MG63 (cell line): ENCODE measurements around the gene SCAPER. TPM values are rescaled to one million over a fixed set of nuclear protein-coding genes. Genes with fewer than 3 reads are reported as not detected.
"Not testable (repeated sequence)": the region's sequence is repeated elsewhere in the genome, so short reads cannot be mapped to it uniquely, and the experiment has no call there.

ENCODE experiments used
- DNase-seq: peaks from one replicate; pipeline ENCODE4 v3.0.0-alpha.2; 2020
- H3K27me3 ChIP-seq: fragments of 250-450 bp; sonication (Bioruptor Pico); 2 replicates; pipeline ENCODE4 v1.5.1; 2020; ENCODE audit warnings: mild to moderate bottlenecking, moderate library complexity
- H3K36me3 ChIP-seq: fragments of 250-450 bp; sonication (Bioruptor Pico); 2 replicates; pipeline ENCODE4 v1.5.1; 2020; ENCODE audit warnings: mild to moderate bottlenecking, moderate library complexity
- H3K4me3 ChIP-seq: fragments of 250-450 bp; sonication (Bioruptor Pico); 2 replicates; pipeline ENCODE4 v1.5.1; 2020; ENCODE audit warnings: mild to moderate bottlenecking, moderate library complexity
- H3K9me3 ChIP-seq: fragments of 250-450 bp; sonication (Bioruptor Pico); 2 replicates; pipeline ENCODE4 v1.5.1; 2020; ENCODE audit warnings: mild to moderate bottlenecking, moderate library complexity
- total RNA-seq: library from RNA; depleted of rRNA; stranded (reverse); fragments of >200 nt; shearing (Covaris generic); gene quantifications from 2 replicates; pipeline ENCODE4 v1.2.3, GENCODE V29; 2014; ENCODE audit warnings: low replicate concordance

The SCAPER gene
- total RNA-seq, 1 experiment from 2014 or later = 16.0 TPM

- H3K4me3 ChIP-seq = no peak overlapping the region
- no peak for DNase-seq
- no peaks in the 10 kb centered on the region for H3K27me3 ChIP-seq
- H3K9me3 ChIP-seq = no peaks in the 10 kb centered on the region
- H3K36me3 ChIP-seq = no peaks in the 10 kb centered on the region
Measured at GRCh38 chr15:76885212-76885611, 19.9 kb downstream of the SCAPER start.

DNA sequence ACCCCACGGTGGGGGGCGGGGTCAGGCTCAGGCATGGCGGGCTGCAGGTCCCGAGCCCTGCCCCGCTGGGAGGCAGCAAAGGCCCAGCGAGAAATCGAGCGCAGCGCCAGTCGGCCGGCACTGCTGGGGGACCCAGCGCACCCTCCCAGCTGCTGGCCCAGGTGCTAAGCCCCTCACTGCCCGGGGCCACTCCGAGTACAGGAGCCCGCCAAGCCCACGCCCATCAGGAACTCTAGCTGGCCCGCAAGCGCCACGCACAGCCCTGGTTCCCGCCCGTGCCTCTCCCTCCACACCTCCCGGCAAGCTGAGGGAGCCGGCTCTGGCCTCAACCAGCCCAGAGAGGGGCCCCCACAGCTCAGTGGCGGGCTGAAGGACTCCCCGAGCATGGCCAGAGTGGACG, 29.2 kb downstream of the SCAPER start:
- DNase-seq = no peak
- Histone ChIP-seq H3K27me3 (no peaks in the 10 kb centered on the region), H3K4me3 (no peak overlapping the region), H3K9me3 (no peaks in the 10 kb centered on the region), H3K36me3 (no peaks in the 10 kb centered on the region; the same call in 1 of the 2 replicates)

DNA sequence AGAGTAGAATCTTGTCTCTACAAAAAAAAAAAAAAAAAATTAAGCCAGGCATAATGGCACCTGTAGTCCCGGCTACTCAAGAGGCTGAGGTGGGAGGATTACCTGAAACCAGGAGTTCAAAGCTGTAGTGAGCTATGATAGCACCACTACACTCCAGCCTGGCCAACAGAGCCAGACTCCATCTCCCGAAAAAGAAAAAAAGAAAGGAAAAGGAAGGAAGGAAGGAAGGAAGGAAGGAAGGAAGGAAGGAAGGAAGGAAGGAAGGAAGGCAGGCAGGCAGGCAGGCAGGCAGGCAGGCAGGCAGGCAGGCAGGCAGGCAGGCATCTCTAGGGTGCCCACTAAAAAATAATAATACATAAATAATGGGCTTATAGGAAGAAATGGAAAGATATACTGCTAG, 32.1 kb downstream of the SCAPER start:
- not testable (repeated sequence) for H3K4me3 ChIP-seq, H3K36me3 ChIP-seq, H3K27me3 ChIP-seq, H3K9me3 ChIP-seq, DNase-seq

DNA sequence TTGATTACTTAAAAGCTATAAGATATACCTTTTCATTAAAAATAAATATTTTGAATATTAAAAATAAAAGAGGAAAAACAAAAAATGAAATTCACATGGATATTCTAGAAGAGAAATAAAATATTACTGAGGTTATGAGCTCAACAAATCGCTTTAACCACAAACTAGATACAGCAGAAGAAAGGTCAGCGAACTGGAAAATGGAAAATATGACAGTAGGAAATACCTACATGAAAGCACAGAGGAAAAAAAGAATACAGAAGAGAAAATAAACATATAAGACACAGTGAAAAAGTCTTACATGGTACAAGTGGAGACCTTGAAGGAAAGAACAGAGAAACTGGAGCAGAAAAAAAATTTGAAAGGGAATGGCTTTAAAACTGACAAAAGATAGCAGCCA, 33.2 kb downstream of the SCAPER start:
- H3K4me3 ChIP-seq = no peak overlapping the region
- no peak for DNase-seq
- H3K9me3 ChIP-seq = no peaks in the 10 kb centered on the region
- H3K36me3 ChIP-seq = no peaks in the 10 kb centered on the region; the same call in 1 of the 2 replicates
- H3K27me3 ChIP-seq = no peaks in the 10 kb centered on the region

DNA sequence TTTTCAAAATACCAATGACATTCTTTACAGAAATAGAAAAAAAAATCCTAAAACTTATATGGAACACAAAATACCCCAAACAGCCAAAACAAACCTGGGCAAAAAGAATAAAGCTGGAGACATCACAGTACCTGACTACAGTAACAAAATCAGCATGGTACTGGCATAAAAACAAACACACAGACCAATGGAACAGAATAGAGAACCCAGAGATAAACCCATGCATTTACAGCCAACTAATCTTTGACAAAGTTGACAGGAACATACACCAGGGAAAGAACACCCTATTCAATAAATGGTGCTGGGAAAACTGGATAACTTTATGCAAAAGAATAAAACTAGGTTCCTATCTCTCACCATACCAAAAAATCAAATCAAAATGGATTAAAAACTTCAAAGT, 36.4 kb downstream of the SCAPER start:
- Histone ChIP-seq H3K27me3 (no peaks in the 10 kb centered on the region), H3K36me3 (no peaks in the 10 kb centered on the region; the same call in 1 of the 2 replicates), H3K4me3 (no peak overlapping the region), H3K9me3 (no peaks in the 10 kb centered on the region)
- no peak for DNase-seq

GRCh38 chr15:76866716-76867321, 38.3 kb downstream of the SCAPER start:
- H3K9me3 ChIP-seq = no peaks in the 10 kb centered on the region
- H3K27me3 ChIP-seq = no peaks in the 10 kb centered on the region
- DNase-seq = no peak
- no peak overlapping the region for H3K4me3 ChIP-seq
- no peaks in the 10 kb centered on the region for H3K36me3 ChIP-seq

GRCh38 chr15:76866008-76866407, 39.1 kb downstream of the SCAPER start:
- H3K27me3 ChIP-seq = no peaks in the 10 kb centered on the region
- H3K36me3 ChIP-seq = no peaks in the 10 kb centered on the region; the same call in 1 of the 2 replicates
- no peak overlapping the region for H3K4me3 ChIP-seq
- DNase-seq = no peak
- H3K9me3 ChIP-seq = no peaks in the 10 kb centered on the region

GRCh38 chr15:76865548-76865991, 39.6 kb downstream of the SCAPER start:
- H3K4me3 ChIP-seq = no peak overlapping the region
- H3K27me3 ChIP-seq = no peaks in the 10 kb centered on the region
- no peak for DNase-seq
- no peaks in the 10 kb centered on the region for H3K9me3 ChIP-seq
- no peaks in the 10 kb centered on the region; the same call in 1 of the 2 replicates for H3K36me3 ChIP-seq

GRCh38 chr15:76864586-76864985, 40.6 kb downstream of the SCAPER start:
- no peak for DNase-seq
- no peaks in the 10 kb centered on the region for H3K9me3 ChIP-seq
- no peaks in the 10 kb centered on the region for H3K27me3 ChIP-seq
- H3K4me3 ChIP-seq = no peak overlapping the region
- no peaks in the 10 kb centered on the region; the same call in 1 of the 2 replicates for H3K36me3 ChIP-seq

GRCh38 chr15:76863693-76864092, 41.4 kb downstream of the SCAPER start:
- no peaks in the 10 kb centered on the region for H3K27me3 ChIP-seq
- H3K4me3 ChIP-seq = no peak overlapping the region
- DNase-seq = no peak
- H3K36me3 ChIP-seq = no peaks in the 10 kb centered on the region; the same call in 1 of the 2 replicates
- H3K9me3 ChIP-seq = no peaks in the 10 kb centered on the region

DNA sequence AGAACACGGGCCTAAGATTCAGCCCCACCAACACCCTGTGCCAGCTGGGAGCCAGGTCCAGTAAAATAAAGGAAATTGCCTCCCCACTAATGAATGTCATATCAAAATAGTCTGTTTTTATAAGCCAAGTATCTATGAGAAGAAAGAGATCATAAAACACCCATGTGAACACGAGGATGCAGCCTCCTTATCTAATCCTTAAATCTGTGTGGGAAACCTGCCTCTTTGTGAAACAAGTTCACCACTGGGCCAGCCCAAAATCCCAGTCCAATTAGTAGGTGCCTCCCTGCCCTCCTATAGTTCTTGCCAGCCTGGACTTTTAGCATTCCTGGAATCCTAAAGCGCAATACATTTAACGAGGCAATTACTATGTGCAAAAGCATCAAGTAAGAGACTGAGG, 42.0 kb downstream of the SCAPER start:
- Histone ChIP-seq H3K9me3 (no peaks in the 10 kb centered on the region), H3K4me3 (no peak overlapping the region), H3K36me3 (no peaks in the 10 kb centered on the region; the same call in 1 of the 2 replicates), H3K27me3 (no peaks in the 10 kb centered on the region)
- no peak for DNase-seq

GRCh38 chr15:76861815-76862397, 43.2 kb downstream of the SCAPER start:
- H3K27me3 ChIP-seq = no peaks in the 10 kb centered on the region
- H3K36me3 ChIP-seq = no peaks in the 10 kb centered on the region; the same call in 1 of the 2 replicates
- DNase-seq = no peak
- H3K4me3 ChIP-seq = no peak overlapping the region
- no peaks in the 10 kb centered on the region for H3K9me3 ChIP-seq

DNA sequence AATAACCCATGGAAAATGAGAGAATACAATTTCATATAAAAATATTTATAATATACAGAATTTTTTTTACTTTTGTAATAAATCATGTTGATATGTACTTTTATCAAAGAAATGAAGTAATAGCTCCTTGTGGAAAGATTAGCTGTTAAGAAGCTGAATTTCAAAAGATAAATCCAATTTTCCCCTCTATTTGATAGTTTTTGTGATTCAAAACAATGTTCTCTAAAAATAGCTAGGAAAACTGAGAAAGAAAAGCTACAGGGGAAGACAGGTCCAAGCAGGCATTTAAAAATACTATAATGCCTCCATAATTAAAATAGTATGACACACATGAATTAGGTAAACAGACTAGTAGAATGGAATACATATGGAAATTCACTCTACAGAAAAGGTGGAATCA, 44.9 kb downstream of the SCAPER start:
- H3K36me3 ChIP-seq = no peaks in the 10 kb centered on the region; the same call in 1 of the 2 replicates
- DNase-seq = no peak
- no peaks in the 10 kb centered on the region for H3K9me3 ChIP-seq
- no peaks in the 10 kb centered on the region for H3K27me3 ChIP-seq
- H3K4me3 ChIP-seq = no peak overlapping the region

DNA sequence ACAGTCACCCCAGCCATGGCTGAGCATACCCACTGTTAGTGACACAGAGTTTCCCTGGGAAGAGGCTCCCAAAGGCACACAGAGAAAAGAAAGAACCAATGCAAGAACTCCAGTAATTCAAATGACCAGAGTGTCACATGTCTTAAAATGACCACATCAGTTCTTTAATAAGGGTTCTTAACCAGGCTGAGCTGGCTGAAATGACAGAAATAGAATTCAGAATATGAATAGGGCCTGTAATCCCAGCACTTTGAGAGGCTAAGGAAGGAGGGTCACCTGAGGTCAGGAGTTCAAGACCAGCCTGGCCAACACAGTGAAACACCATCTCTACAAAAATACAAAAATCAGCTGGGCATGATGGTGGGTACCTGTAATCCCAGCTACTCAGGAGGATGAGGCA, 54.8 kb downstream of the SCAPER start:
- H3K4me3 ChIP-seq, DNase-seq, H3K36me3 ChIP-seq, H3K27me3 ChIP-seq: not testable (repeated sequence)
- H3K9me3 ChIP-seq = peaks cover 22% of the 10 kb centered on the region

DNA sequence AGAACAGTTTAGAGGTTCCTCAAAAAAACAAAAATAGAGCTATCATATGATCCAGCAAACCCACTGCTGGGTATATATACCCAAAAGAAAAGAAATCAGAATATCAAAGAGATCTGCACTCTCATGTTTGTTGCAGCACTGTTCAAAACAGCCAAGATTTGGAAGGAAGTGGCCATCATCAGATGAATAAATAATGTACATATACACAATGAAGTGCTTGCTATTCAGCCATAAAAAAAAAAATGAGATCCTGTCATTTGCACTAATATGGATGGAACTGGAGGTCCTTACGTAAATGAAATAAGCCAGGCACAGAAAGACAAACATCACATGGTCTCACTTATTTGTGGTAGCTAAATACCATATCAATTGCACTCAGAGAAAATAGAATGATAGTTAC, 58.4 kb downstream of the SCAPER start:
- no peak overlapping the region for H3K4me3 ChIP-seq
- no peaks in the 10 kb centered on the region for H3K27me3 ChIP-seq

GRCh38 chr15:76844096-76844495, 61.0 kb downstream of the SCAPER start:
- H3K36me3 ChIP-seq = no peaks in the 10 kb centered on the region
- DNase-seq = no peak
- no peaks in the 10 kb centered on the region for H3K9me3 ChIP-seq
- H3K4me3 ChIP-seq = no peak overlapping the region
- no peaks in the 10 kb centered on the region for H3K27me3 ChIP-seq

More for the DNA sequence above, 58.4 kb downstream of the SCAPER start:
- Histone ChIP-seq H3K9me3 (peaks cover 10% of the 10 kb centered on the region), H3K36me3 (peaks cover 5% of the 10 kb centered on the region)
- no peak for DNase-seq

- Histone ChIP-seq H3K9me3 (no peaks in the 10 kb centered on the region), H3K27me3 (no peaks in the 10 kb centered on the region), H3K4me3 (no peak overlapping the region), H3K36me3 (no peaks in the 10 kb centered on the region)
- no peak for DNase-seq
Measured at GRCh38 chr15:76843269-76843668, 61.9 kb downstream of the SCAPER start.

DNA sequence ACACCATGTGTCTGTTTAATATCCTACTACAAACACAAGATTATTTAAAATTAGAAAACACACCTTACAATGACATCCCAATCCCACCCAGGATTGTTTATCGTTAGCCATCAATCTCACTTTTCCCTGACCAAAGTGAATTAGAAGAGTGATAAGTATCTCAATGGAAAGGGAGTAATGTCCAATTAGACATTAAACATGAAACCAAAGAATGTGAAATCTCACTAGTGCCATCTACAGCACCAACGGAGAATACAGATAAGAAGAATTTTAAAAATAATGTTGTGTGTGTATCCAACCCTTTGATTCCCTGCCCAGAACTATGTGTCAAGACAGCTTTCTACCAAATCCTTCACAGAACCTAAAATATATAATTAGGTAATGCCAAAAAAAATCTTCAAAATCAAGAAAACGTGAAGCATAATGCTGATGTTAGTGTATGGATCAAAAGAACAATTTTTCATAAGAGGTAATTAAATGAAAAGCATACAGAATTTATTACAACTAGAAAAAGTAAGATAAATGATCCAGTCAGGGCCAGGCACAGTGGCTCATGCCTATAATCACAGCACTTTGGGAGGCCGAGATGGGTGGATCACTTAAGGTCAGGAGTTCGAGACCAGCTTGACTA, 64.2 kb downstream of the SCAPER start:
- Histone ChIP-seq H3K4me3 (no peak overlapping the region), H3K9me3 (peaks cover 3% of the 10 kb centered on the region; the same call in 1 of the 2 replicates), H3K27me3 (no peaks in the 10 kb centered on the region), H3K36me3 (no peaks in the 10 kb centered on the region)
- DNase-seq = no peak
